GM23248 (cell line): ENCODE data around the gene PAQR8. TPM values are rescaled to one million over a fixed set of nuclear protein-coding genes. Genes with fewer than 3 reads are reported as not detected.

ENCODE experiments used
- DNase-seq: peaks from one replicate; pipeline ENCODE4 v3.0.0-alpha.2; 2015
- H2AFZ ChIP-seq: fragments of 200-600 bp; sonication (generic); 2 replicates; pipeline ENCODE4 v1.6.1; 2016; ENCODE audit warnings: antibody characterized with exemption
- H3F3A ChIP-seq: fragments of 200-600 bp; sonication (generic); 2 replicates; pipeline ENCODE4 v1.6.1; 2016; ENCODE audit warnings: mild to moderate bottlenecking, antibody characterized with exemption, mixed run types; ENCODE audit not compliant: insufficient read depth
- H3K27ac ChIP-seq: fragments of 200-600 bp; sonication (generic); 2 replicates; pipeline ENCODE4 v1.5.1; 2016; ENCODE audit warnings: mild to moderate bottlenecking
- H3K27me3 ChIP-seq: fragments of 200-600 bp; sonication (generic); replicated peaks from 2 replicates; pipeline ENCODE4 v1.6.1; 2016; ENCODE audit warnings: mild to moderate bottlenecking; ENCODE audit not compliant: insufficient read depth
- H3K36me3 ChIP-seq: fragments of 200-600 bp; sonication (generic); 2 replicates; pipeline ENCODE4 v1.6.1; 2016; ENCODE audit warnings: low read depth, mild to moderate bottlenecking
- H3K4me1 ChIP-seq: fragments of 200-600 bp; sonication (generic); 2 replicates; pipeline ENCODE4 v1.6.1; 2016; ENCODE audit warnings: mild to moderate bottlenecking; ENCODE audit not compliant: insufficient read depth
- H3K4me2 ChIP-seq: fragments of 200-600 bp; sonication (generic); one replicate; pipeline ENCODE4 v1.6.1; 2016; ENCODE audit warnings: mild to moderate bottlenecking; ENCODE audit not compliant: unreplicated experiment
- H3K4me3 ChIP-seq: fragments of 200-600 bp; sonication (generic); 2 replicates; pipeline ENCODE4 v1.5.1; 2016; ENCODE audit warnings: mild to moderate bottlenecking
- H3K79me2 ChIP-seq: fragments of 200-600 bp; sonication (generic); 2 replicates; pipeline ENCODE4 v1.6.1; 2016; ENCODE audit warnings: mild to moderate bottlenecking; ENCODE audit not compliant: insufficient read depth
- H3K9ac ChIP-seq: fragments of 200-600 bp; sonication (generic); 2 replicates; pipeline ENCODE4 v1.6.1; 2016; ENCODE audit warnings: mild to moderate bottlenecking
- H3K9me2 ChIP-seq: fragments of 200-600 bp; sonication (generic); 2 replicates; pipeline ENCODE4 v1.6.1; 2016; ENCODE audit warnings: mixed run types, mild to moderate bottlenecking, moderate library complexity; ENCODE audit not compliant: insufficient read depth
- H3K9me3 ChIP-seq: fragments of 200-600 bp; sonication (generic); one replicate; pipeline ENCODE4 v1.6.1; 2017; ENCODE audit warnings: low read depth
- H4K20me1 ChIP-seq: fragments of 200-600 bp; sonication (generic); 2 replicates; pipeline ENCODE4 v1.6.0; 2016; ENCODE audit not compliant: insufficient read depth
- EZH2 ChIP-seq: fragments of 200-600 bp; sonication (generic); IDR thresholded peaks from 2 replicates; pipeline ENCODE4 v1.6.1; 2018; ENCODE audit warnings: antibody characterized with exemption, mild to moderate bottlenecking; ENCODE audit not compliant: insufficient read depth, poor library complexity, severe bottlenecking
- EZH2phosphoT487 ChIP-seq: fragments of 200-600 bp; sonication (generic); IDR thresholded peaks from 2 replicates; pipeline ENCODE4 v1.6.1; 2018; ENCODE audit warnings: antibody characterized with exemption, moderate library complexity, mild to moderate bottlenecking, low read depth; ENCODE audit not compliant: insufficient read depth
- WGBS, 2 experiments: methylation state at CpG; one replicate each; pipeline ENCODE4 v1.1.6; 2015 to 2017; ENCODE audit warnings: low lambda C conversion rate in 2 of 2, low coverage in 1 of 2; ENCODE audit errors: missing lambda C conversion rate in 2 of 2; 5-methylcytosine and 5-hydroxymethylcytosine counted together
- in situ Hi-C: fragments of 300-500 bp; cut with MboI; formaldehyde crosslinking; loops from 2 replicates; pipeline ENCODE4 v1.15.0; 2020
- polyA plus RNA-seq: library from polyadenylated mRNA; unstranded; fragments of >200 nt; fragmentation: Nextera tagmentation; extraction: Ambion mirVana; gene quantifications from 2 replicates; pipeline ENCODE4 v1.2.1, GENCODE V29; 2016
- total RNA-seq: library from RNA; depleted of rRNA; stranded (reverse); fragments of >200 nt; shearing (Covaris generic); gene quantifications from 2 replicates; pipeline ENCODE4 v1.2.3, GENCODE V29; 2014

The PAQR8 gene
- total and polyA plus RNA-seq, 2 experiments from 2014 or later: 2.5 to 3.4 TPM

GRCh38 chr6:52317841-52318581, 43.9 kb upstream of the PAQR8 start:
- TF ChIP-seq EZH2phosphoT487 (no peak), EZH2 (no peak)
- Histone ChIP-seq H3K9ac (no peak overlapping the region), H3K27me3 (no peaks in the 10 kb centered on the region), H3F3A (peaks cover 14% of the 10 kb centered on the region; the same call in 1 of the 2 replicates), H3K27ac (no peak overlapping the region), H3K4me2 (no peak overlapping the region), H3K9me2 (no peaks in the 10 kb centered on the region), H3K36me3 (no peaks in the 10 kb centered on the region), H2AFZ (no peak overlapping the region), H3K9me3 (no peaks in the 10 kb centered on the region), H4K20me1 (no peaks in the 10 kb centered on the region), H3K4me3 (no peak overlapping the region), H3K79me2 (no peaks in the 10 kb centered on the region), H3K4me1 (peaks cover 8% of the 10 kb centered on the region)
- WGBS, 2 experiments: 24 to 26% methylated on average over 4 of the region's 4 CpGs
- peak; percentile 85 for DNase-seq
- in situ Hi-C loops: no loop called here

GRCh38 chr6:52324189-52324588, 37.8 kb upstream of the PAQR8 start:
- Histone ChIP-seq H3K27ac (no peak overlapping the region), H3K4me1 (no peaks in the 10 kb centered on the region), H3K4me3 (no peak overlapping the region), H3K79me2 (no peaks in the 10 kb centered on the region), H3K9me3 (no peaks in the 10 kb centered on the region), H3K9me2 (no peaks in the 10 kb centered on the region), H3K36me3 (no peaks in the 10 kb centered on the region), H3K27me3 (0 out of 2 replicates have a peak, but pooled peaks cover 4% of the 10 kb centered on the region), H2AFZ (no peak overlapping the region), H4K20me1 (no peaks in the 10 kb centered on the region), H3F3A (no peaks in the 10 kb centered on the region), H3K9ac (no peak overlapping the region), H3K4me2 (no peak overlapping the region)
- DNase-seq: no peak
- no peak for TF ChIP-seq EZH2phosphoT487
- TF ChIP-seq EZH2: no peak
- WGBS, 2 experiments: 78 to 83% methylated on average over 6 of the region's 6 CpGs
- in situ Hi-C loops: no loop called here

GRCh38 chr6:52325695-52326471, 36.1 kb upstream of the PAQR8 start:
- Histone ChIP-seq H3K4me3 (no peak overlapping the region), H3F3A (no peaks in the 10 kb centered on the region), H3K4me2 (no peak overlapping the region), H3K4me1 (no peaks in the 10 kb centered on the region), H3K36me3 (no peaks in the 10 kb centered on the region), H3K27ac (no peak overlapping the region), H3K9me2 (no peaks in the 10 kb centered on the region), H3K9ac (no peak overlapping the region), H3K27me3 (0 out of 2 replicates have a peak, but pooled peaks cover 4% of the 10 kb centered on the region), H3K9me3 (no peaks in the 10 kb centered on the region), H3K79me2 (no peaks in the 10 kb centered on the region), H2AFZ (no peak overlapping the region), H4K20me1 (no peaks in the 10 kb centered on the region)
- WGBS, 2 experiments: 65 to 68% methylated on average over 14 of the region's 14 CpGs
- no peak for DNase-seq
- no peak for TF ChIP-seq EZH2
- no peak for TF ChIP-seq EZH2phosphoT487
- in situ Hi-C loops: no loop called here

- TF ChIP-seq EZH2phosphoT487 (no peak), EZH2 (no peak)
- WGBS, 2 experiments: 61 to 63% methylated on average over 3 of the region's 3 CpGs
- Histone ChIP-seq H3K4me3 (no peak overlapping the region), H4K20me1 (no peaks in the 10 kb centered on the region), H2AFZ (no peak overlapping the region), H3K27me3 (0 out of 2 replicates have a peak, but pooled peaks cover 4% of the 10 kb centered on the region), H3F3A (no peaks in the 10 kb centered on the region), H3K4me1 (no peaks in the 10 kb centered on the region), H3K4me2 (no peak overlapping the region), H3K79me2 (no peaks in the 10 kb centered on the region), H3K27ac (no peak overlapping the region), H3K9me2 (no peaks in the 10 kb centered on the region), H3K9me3 (no peaks in the 10 kb centered on the region), H3K36me3 (no peaks in the 10 kb centered on the region), H3K9ac (no peak overlapping the region)
- no peak for DNase-seq
- in situ Hi-C loops: no loop called here
These were observed 35.2 kb upstream of the PAQR8 start for GRCh38 chr6:52326540-52327364.
